LoVo (cell line): ENCODE results near the gene CBFB.

ENCODE experiments used
- DNase-seq: peaks from one replicate; pipeline ENCODE4 v3.0.0-alpha.2; 2016; ENCODE audit warnings: low spot score

CBFB gene

GRCh38 chr16:67137605-67138004 is 108.7 kb downstream of the CBFB start:
- DNase-seq = no peak

- no peak for DNase-seq
Measured at GRCh38 chr16:67141391-67141790, 112.4 kb downstream of the CBFB start.

- DNase-seq = no peak
Measured at GRCh38 chr16:67142342-67142741, 113.4 kb downstream of the CBFB start.

GRCh38 chr16:67144943-67145342 is 116.0 kb downstream of the CBFB start:
- DNase-seq = no peak

GRCh38 chr16:67145746-67146145 is 116.8 kb downstream of the CBFB start:
- DNase-seq = no peak

- DNase-seq = no peak
Measured at GRCh38 chr16:67146523-67147357, 117.8 kb downstream of the CBFB start.

- no peak for DNase-seq
Measured at GRCh38 chr16:67147437-67148140, 118.6 kb downstream of the CBFB start.

DNA sequence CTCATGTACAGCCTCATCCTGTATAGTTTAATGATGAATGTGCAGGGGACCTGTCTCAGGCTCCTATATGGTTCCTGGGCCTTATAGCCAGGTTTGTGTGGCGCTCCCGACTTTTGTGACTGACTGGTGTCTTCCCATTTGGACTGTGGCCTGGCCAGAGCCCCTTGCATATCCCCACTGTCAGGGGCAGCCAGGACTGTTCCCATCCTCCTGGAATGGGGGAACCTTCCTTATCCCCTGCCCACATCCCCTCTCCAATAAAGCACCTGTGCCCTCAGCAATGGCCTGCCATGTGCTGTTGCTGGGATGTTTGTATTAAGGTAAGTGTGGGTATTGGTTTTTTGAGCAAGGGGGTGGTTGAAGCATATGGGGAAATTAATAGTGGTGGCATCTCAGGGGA is 119.3 kb downstream of the CBFB start:
- no peak for DNase-seq

DNA sequence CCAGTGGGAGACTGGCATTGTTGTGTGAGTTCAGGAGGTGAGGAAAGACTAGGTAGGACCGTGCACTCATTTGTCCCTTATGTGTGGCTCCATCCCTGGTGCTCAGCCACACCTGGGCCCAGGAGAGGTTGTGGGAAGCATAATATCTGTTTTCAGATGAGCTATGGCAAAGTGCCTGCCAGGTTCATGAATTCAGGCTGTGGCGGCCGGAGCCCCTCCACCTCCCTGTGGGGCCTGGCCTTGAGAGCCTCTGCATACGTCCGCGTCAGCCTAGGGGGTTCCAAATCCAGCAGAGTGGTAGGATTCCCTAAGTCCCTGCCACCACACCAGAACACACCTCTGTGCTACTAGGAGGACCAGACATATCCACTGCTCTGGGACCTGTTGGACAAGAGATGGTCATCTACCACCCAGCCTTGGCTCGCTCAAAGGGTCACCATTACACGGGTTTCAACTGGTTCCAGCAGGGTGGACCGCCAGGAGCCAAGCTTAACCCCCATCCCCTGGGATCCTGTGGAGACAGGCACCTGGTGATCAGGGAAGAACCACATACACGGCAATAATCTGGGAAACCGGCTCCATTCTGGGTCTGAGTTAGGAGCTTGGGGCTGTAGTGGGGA is 119.8 kb downstream of the CBFB start:
- DNase-seq = no peak

GRCh38 chr16:67149276-67150046 is 120.5 kb downstream of the CBFB start:
- no peak for DNase-seq

GRCh38 chr16:67150047-67150832 is 121.3 kb downstream of the CBFB start:
- DNase-seq = no peak
